Tongue (tissue), 2 donors: ENCODE results near the gene PLA2G6. TPM values are rescaled to one million over a fixed set of nuclear protein-coding genes. Genes with fewer than 3 reads are reported as not detected.
A peak's percentile ranks its signal among the peaks of the same experiment; 100 is the strongest.

ENCODE experiments used
- DNase-seq: peaks from one replicate; pipeline ENCODE4 v3.0.0-alpha.2; 2015
- total RNA-seq: library from RNA; depleted of rRNA; stranded (reverse); fragments of >200 nt; gene quantifications from one replicate; pipeline ENCODE4 v1.2.3, GENCODE V29; 2014

PLA2G6 gene
- total RNA-seq, 1 donor from 2014 or later: 15.3 TPM

DNA sequence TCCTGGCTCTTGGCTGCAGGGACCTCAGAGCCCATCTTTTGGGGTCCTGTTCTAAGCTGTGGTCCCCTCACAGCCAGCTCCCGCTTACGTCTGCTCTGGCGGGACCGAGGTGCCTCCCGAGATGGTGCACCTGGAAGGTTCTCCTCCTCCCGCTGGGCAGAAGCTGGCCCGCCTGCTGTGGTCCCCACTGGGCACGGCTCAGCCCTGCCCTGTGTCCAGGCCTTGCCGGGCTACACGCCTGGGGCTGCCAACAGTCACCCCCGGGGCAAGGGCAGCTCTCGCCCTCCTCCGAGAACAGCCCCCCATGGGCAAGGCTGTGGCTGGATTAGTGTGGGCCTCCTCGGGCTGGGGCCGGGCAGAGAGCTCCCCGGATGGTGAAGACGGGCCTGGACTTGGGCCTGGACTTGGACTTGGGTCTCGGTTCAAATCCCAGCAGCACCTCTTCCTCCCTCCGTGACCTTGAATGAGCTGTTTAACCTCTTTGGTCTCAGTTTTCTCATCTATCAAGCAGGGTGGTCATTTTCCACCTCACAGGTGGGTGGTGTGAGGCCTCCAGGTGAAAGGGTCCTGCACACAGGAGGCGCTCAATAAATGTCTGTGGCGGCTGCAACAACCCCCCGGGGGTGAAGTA lies 72.1 kb downstream of the PLA2G6 start:
- DNase-seq: peak; percentile 52

- DNase-seq: no peak
Measured at GRCh38 chr22:38108561-38109319, 72.9 kb downstream of the PLA2G6 start.

- peak; percentile 63 for DNase-seq
Measured at GRCh38 chr22:38107692-38108515, 73.7 kb downstream of the PLA2G6 start.

- no peak for DNase-seq
Measured at GRCh38 chr22:38106814-38107578, 74.6 kb downstream of the PLA2G6 start.

DNA sequence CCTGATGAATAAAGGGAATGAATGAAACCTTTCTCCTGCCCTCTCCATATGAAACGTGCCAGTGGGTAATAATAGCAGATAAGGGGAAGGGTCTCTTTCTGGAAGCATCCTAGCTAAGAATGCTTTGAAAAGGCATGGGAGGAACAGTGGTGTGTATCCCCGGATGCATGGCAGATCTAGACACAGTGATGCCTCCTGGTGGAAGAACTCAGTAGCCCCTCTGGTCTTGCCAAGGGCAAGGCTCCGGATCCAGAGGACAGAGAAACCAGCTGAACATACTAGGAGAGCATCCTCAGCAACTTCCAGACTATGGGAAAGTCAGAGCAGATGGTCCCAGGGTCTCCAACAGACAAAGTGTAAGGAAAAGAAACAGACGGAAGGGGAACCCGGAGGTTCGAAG lies 77.5 kb downstream of the PLA2G6 start:
- no peak for DNase-seq

DNA sequence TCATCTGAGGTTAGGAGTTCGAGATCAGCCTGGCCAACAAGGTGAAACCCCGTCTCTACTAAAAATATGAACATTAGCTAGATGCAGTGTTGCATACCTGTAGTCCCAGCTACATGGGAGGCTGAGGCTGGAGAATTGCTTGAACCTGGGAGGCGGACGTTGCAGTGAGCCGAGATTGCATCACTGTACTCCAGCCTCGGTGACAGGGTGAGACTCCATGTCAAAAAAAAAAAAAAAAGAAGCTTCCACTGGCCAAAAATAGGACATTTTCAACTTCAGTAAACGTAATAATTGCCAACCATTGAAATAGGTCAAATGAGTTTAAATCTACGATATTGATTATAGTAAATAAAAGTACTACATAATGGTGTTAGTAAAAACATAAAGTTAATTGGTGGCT lies 78.0 kb downstream of the PLA2G6 start:
- no peak for DNase-seq

DNA sequence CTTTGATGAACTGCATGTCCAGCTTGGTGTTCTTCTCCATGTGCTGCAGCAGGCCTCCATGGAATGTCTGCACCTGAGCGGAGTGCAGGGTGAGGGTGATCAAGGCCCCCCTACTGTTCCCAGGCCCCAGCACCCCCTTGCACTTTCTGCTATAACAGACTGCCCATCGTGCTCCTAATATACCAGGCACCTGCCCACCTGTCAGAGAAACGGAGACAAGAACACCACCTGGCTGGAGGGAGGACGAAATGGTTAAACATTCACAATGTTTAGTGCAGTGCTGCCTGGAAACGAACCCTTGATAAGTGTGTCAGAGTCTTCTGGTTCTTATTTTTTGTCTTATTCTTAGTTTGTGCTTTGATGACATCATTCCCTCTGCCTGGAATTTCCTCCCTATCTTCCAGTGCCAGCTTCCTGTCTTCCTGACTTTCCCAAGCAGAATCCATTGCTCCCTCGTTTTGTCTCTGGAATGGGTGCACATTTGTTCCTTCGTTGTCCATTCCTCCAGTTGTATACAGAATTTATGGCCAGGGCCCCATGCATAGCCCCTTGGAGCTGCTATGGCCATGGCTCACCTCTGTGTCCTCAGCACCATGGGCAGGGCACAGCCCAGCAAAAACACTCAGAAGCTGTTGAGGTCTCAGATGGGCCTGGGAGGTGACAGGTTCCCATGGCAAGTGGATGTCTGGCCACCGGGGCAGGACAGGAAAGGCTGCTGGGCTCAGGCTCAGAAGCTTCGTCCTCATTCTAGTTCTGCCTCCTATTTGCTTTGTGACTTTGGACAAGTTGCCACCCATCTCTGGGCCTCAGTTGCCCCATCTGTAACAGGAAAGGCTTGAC lies 83.0 kb downstream of the PLA2G6 start:
- no peak for DNase-seq

- peak; percentile 45 for DNase-seq
Measured at GRCh38 chr22:38097557-38098409, 83.8 kb downstream of the PLA2G6 start.

GRCh38 chr22:38097058-38097457 lies 84.6 kb downstream of the PLA2G6 start:
- no peak for DNase-seq

GRCh38 chr22:38089474-38089851 lies 92.2 kb downstream of the PLA2G6 start:
- DNase-seq: no peak

DNA sequence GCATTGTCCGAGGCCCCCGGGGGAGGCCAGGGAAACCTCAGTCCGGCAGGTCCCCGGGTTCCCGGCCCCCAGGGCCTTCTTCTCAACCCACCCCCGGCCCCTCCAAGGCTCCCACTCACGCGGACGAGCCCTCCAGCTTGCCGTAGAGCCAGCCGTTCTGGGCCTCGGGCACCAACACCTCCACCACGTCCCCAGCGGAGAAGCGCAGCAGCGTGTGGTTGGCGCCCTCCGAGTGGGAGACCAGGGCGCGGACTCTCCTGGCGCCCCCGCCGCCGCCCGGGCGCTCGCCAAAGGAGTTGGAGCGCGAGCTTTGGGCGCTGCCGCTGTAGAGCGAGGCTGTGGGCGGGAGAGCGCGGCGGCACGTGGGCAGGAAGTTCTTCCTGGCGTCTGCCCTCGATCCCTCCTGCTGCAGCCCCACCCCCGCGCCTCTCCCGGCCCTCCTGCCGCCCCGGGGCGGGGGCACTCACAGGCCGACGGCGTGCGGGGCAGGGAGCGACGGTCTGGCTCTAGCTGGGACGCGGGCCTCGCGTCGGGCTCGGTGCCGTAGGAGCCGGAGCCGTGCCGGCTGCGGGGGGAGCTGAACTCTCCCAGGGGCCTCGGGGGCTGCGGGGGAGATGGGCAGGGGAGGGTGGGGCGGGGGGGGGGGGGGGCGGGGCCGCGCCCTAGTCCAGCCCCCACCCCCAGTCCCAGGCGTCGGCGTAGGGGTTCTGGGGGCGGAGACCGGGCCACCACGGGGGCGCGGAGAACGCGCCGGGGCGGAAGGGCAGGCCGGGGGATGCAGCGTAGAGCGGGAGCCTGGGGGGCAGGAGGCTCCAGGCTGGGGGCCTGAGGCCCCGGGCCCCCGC lies 92.8 kb downstream of the PLA2G6 start:
- DNase-seq: no peak

DNA sequence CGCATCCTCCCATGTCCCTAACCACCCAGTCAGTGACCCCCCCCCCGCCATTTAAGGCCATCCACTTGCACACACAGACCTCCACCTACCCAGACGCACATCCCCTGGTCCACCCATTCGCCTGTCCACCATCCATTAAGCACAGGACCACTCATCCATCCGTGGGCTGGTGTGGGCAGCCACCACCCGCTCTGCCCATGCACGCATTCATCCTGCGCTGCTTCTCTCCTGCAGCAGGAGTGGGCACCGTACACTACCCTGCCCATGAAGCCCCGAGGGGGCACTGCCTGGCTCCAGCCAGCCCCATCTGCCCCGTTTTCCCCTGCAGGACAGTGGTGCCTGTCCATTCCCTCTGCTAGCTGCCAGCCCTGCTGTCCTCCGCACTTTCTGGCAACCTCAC lies 93.8 kb downstream of the PLA2G6 start:
- DNase-seq: no peak

DNA sequence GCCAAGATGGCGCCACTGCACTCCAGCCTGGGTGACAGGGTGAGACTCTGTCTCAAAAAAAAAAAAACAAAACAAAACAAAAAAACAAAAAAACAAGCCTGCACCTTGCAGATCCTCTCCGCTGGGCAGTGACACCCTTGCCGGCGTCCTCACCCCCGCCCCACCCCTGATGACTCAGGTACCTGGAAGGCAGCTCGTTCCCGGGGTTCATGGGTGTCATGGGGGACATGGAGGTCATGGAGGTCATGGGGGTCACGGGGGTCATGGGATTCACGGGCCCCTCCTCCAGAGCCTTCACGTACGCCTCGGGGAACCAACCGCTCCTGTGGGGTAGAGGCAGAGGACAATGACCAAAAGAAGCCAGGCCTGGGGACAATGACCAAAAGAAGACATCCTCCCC lies 94.7 kb downstream of the PLA2G6 start:
- no peak for DNase-seq

DNA sequence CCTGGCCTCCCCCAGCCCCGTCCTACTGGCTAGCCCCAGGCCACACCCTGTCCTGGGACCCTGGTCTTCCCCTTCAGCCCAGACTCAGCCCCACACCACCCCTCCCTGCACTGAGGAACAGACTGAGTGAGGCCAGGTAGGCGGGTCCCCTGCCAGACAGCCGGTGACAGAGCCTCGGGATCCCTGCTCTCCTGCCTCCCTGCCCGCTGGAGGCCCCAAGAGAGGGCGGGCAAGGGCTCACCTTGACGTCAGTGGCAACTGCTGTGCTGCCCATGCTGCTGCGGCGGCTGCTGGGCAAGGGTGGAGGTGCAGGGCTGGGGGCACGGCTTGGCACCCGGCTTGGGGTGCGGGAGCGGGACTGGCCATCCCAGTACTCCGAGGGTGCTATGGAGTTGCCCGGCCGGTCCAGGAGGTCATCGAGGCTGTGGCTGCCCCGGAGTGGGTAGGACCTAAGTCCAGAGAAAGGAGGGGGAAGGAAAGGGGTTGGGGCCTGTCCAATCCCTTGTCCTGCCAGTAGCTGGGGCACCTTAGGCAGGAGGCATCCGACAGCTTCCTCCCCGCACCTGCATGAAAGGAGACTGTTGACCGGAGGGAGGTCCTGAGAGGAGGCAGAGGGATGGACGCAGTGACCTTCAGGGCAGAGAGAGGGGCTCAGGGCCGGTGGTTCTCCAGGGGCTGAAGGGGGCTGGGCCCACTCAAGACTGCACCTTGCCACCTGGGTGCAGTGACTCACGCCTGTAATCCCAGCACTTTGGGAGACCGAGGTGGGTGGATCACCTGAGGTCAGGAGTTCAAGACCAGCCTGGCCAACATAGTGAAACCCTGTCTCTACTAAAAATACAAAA lies 95.4 kb downstream of the PLA2G6 start:
- no peak for DNase-seq

- DNase-seq: no peak
Measured at GRCh38 chr22:38085501-38085900, 96.1 kb downstream of the PLA2G6 start.

- no peak for DNase-seq
Measured at GRCh38 chr22:38085056-38085455, 96.6 kb downstream of the PLA2G6 start.

DNA sequence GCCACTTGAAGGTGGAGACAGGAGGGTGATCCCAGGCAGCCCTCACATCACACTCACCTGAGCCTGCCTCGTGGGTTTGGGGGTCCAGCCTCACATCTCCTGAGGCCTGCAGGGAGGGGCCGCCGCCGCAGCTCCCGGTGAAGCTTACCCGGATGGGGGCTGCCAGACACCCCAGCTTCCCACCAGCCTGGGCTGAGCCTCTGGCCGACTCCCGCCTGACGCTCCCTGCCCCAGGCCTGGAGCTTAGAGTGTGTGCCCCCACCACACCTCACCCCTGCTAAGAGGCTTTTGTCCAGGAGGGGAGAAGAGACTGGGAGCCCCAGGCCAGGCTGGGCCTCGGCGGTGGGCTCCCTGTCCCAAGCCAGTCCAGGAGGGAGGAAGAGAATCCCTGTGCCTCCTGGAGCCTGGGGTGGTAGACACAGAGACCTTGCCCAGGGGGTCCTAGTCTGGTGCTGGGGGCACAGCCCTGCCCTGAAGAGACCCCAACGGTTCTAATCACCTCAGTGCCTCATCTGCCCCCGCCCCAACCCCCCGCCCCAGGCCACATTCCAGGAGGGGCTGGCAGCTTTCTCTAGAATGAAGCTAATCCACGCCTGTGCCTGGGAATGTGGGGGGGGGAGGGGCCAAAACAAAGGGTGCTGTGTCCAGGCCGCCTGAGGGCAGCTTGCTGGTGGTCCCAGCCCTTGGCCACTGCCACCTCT lies 97.5 kb downstream of the PLA2G6 start, which contains the start of gene SLC16A8:
TSS of gene SLC16A8 (minus strand) at position 254 of the 701 bp plus-strand sequence. CDS start 1,311 bp downstream, outside the sequence.
- no peak for DNase-seq
